NCI-H774 (cell line): ENCODE measurements around the gene PIGK.

Experiments
- DNase-seq: peaks from one replicate; lab custom pipeline; 2025; lab: John Stamatoyannopoulos, UW

Gene PIGK

DNA sequence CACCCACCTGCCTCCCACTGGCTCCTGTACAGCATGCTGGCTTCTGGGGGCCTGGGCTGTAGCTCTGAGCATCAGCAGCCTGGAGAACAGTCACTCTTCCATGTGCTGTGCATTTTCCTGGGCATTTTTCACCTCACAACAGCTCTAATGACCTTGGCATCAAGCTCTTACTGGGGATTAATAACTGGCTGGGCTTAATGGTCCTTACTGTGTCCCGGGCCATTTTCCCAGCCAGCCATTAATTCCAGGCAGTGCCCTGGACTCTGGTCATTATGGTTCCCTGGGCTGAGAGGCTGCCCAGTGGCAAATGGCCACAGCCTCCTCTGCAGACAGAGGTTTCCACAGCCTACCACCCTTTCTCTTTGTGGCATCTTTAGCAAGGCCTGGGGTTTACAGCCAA, 180.1 kb downstream of the PIGK start:
- DNase-seq = no peak
